Colon (tissue), 2 donors: ENCODE measurements around the gene SLC16A6.
"Not testable (repeated sequence)": the region's sequence is repeated elsewhere in the genome, so short reads cannot be mapped to it uniquely, and the experiment has no call there.

Experiments
- FAIRE-seq: peaks from 2 replicates; lab custom pipeline; 2012; peaks lifted over from hg19 to GRCh38; lab: Jason Lieb, UNC
- donor health status: control.
- donor health status: control.

Gene SLC16A6

GRCh38 chr17:68314916-68315535, 24.1 kb upstream of the SLC16A6 start:
- FAIRE-seq = no peak

GRCh38 chr17:68310152-68310551, 19.2 kb upstream of the SLC16A6 start:
- no peak for FAIRE-seq

- FAIRE-seq = not testable (repeated sequence)
Measured at GRCh38 chr17:68309066-68309670, 18.2 kb upstream of the SLC16A6 start.

GRCh38 chr17:68308486-68308885, 17.6 kb upstream of the SLC16A6 start:
- FAIRE-seq = not testable (repeated sequence)

GRCh38 chr17:68307443-68307842, 16.5 kb upstream of the SLC16A6 start:
- no peak for FAIRE-seq

- no peak for FAIRE-seq
Measured at GRCh38 chr17:68306819-68307218, 15.9 kb upstream of the SLC16A6 start.

- FAIRE-seq = no peak
Measured at GRCh38 chr17:68305142-68305541, 14.2 kb upstream of the SLC16A6 start.

- no peak for FAIRE-seq
Measured at GRCh38 chr17:68304706-68305105, 13.8 kb upstream of the SLC16A6 start.

GRCh38 chr17:68302666-68303065, 11.7 kb upstream of the SLC16A6 start:
- FAIRE-seq = no peak

GRCh38 chr17:68302066-68302564, 11.2 kb upstream of the SLC16A6 start:
- no peak for FAIRE-seq

- FAIRE-seq = no peak
Measured at GRCh38 chr17:68301438-68301959, 10.6 kb upstream of the SLC16A6 start.

GRCh38 chr17:68299817-68300216, 8.9 kb upstream of the SLC16A6 start:
- no peak for FAIRE-seq

GRCh38 chr17:68298601-68299000, 7.7 kb upstream of the SLC16A6 start:
- no peak for FAIRE-seq

GRCh38 chr17:68297195-68297594, 6.3 kb upstream of the SLC16A6 start:
- FAIRE-seq = no peak

GRCh38 chr17:68296217-68297191, 5.6 kb upstream of the SLC16A6 start:
- no peak for FAIRE-seq

- FAIRE-seq = no peak
Measured at GRCh38 chr17:68295086-68295485, 4.2 kb upstream of the SLC16A6 start.

GRCh38 chr17:68294617-68295016, 3.7 kb upstream of the SLC16A6 start:
- no peak for FAIRE-seq

GRCh38 chr17:68294196-68294555, 3.2 kb upstream of the SLC16A6 start:
- no peak for FAIRE-seq

GRCh38 chr17:68293490-68294195, 2.7 kb upstream of the SLC16A6 start:
- no peak for FAIRE-seq

GRCh38 chr17:68292689-68293040, 1.7 kb upstream of the SLC16A6 start:
- FAIRE-seq = no peak

GRCh38 chr17:68291836-68292688, 1.1 kb upstream of the SLC16A6 start:
- no peak for FAIRE-seq
